Mucosa of rectum (tissue), 2 donors: Measurements from ENCODE around the gene KCNS3.
"Not testable (repeated sequence)": the region's sequence is repeated elsewhere in the genome, so short reads cannot be mapped to it uniquely, and the experiment has no call there.

Source experiments
- H3K27ac ChIP-seq, 2 donors: one replicate each; pipeline ENCODE4 v1.7.0; 2013; ENCODE audit warnings: inconsistent platforms in 2 of 2, low read depth in 2 of 2, low read length in 2 of 2
- H3K27me3 ChIP-seq, 2 donors: one replicate each; pipeline ENCODE4 v1.7.0; 2013; ENCODE audit warnings: low read length in 2 of 2; ENCODE audit not compliant: control insufficient read depth in 2 of 2, insufficient read depth in 2 of 2
- H3K36me3 ChIP-seq, 2 donors: one replicate each; pipeline ENCODE4 v1.7.0; 2013; ENCODE audit warnings: low read length in 2 of 2; ENCODE audit not compliant: control insufficient read depth in 2 of 2, insufficient read depth in 2 of 2
- H3K4me1 ChIP-seq, 2 donors: one replicate each; pipeline ENCODE4 v1.7.0; 2013; ENCODE audit warnings: low read length in 2 of 2, mild to moderate bottlenecking in 1 of 2; ENCODE audit not compliant: control insufficient read depth in 2 of 2, insufficient read depth in 2 of 2
- H3K4me3 ChIP-seq, 2 donors: one replicate each; pipeline ENCODE4 v1.7.0; 2013; ENCODE audit warnings: low read length in 2 of 2
- H3K9ac ChIP-seq, 2 donors: one replicate each; pipeline ENCODE4 v1.7.0; 2013; ENCODE audit warnings: low read length in 2 of 2, low read depth in 1 of 2, mild to moderate bottlenecking in 1 of 2
- H3K9me3 ChIP-seq, 2 donors: one replicate each; pipeline ENCODE4 v1.7.0; 2013; ENCODE audit warnings: low read length in 2 of 2; ENCODE audit not compliant: control insufficient read depth in 2 of 2
- donor health status: healthy.
- donor health status: Normal muscosa, but diverticular disease.

KCNS3 gene

GRCh38 chr2:17960925-17961324 is 82.5 kb downstream of the KCNS3 start:
- Histone ChIP-seq H3K9me3 (no peaks in the 10 kb centered on the region), H3K4me3 (no peak overlapping the region), H3K36me3 (no peaks in the 10 kb centered on the region), H3K9ac (no peak overlapping the region), H3K27me3 (no peaks in the 10 kb centered on the region), H3K27ac (no peak overlapping the region), H3K4me1 (no peaks in the 10 kb centered on the region)

GRCh38 chr2:17961789-17962188 is 83.3 kb downstream of the KCNS3 start:
- H3K9me3 ChIP-seq = no peaks in the 10 kb centered on the region
- H3K27ac ChIP-seq = no peak overlapping the region
- H3K4me1 ChIP-seq = no peaks in the 10 kb centered on the region
- no peak overlapping the region for H3K4me3 ChIP-seq
- no peaks in the 10 kb centered on the region for H3K27me3 ChIP-seq
- H3K36me3 ChIP-seq = no peaks in the 10 kb centered on the region
- H3K9ac ChIP-seq = no peak overlapping the region

- Histone ChIP-seq H3K27ac (no peak overlapping the region), H3K36me3 (no peaks in the 10 kb centered on the region), H3K4me3 (no peak overlapping the region), H3K9ac (no peak overlapping the region), H3K9me3 (no peaks in the 10 kb centered on the region), H3K27me3 (no peaks in the 10 kb centered on the region), H3K4me1 (no peaks in the 10 kb centered on the region)
Measured at GRCh38 chr2:17962876-17963275, 84.4 kb downstream of the KCNS3 start.

GRCh38 chr2:17963571-17963970 is 85.1 kb downstream of the KCNS3 start:
- H3K36me3 ChIP-seq, H3K9ac ChIP-seq, H3K27ac ChIP-seq, H3K9me3 ChIP-seq, H3K4me1 ChIP-seq, H3K4me3 ChIP-seq, H3K27me3 ChIP-seq: not testable (repeated sequence)

GRCh38 chr2:17965196-17965595 is 86.7 kb downstream of the KCNS3 start:
- H3K27me3 ChIP-seq = peaks cover 0 to 2% of the 10 kb centered on the region in 2 donors
- H3K9ac ChIP-seq = no peak overlapping the region
- no peaks in the 10 kb centered on the region for H3K36me3 ChIP-seq
- no peaks in the 10 kb centered on the region for H3K4me1 ChIP-seq
- no peaks in the 10 kb centered on the region for H3K9me3 ChIP-seq
- H3K4me3 ChIP-seq = no peak overlapping the region
- no peak overlapping the region for H3K27ac ChIP-seq

GRCh38 chr2:17966798-17967197 is 88.3 kb downstream of the KCNS3 start:
- H3K36me3 ChIP-seq = no peaks in the 10 kb centered on the region

GRCh38 chr2:17969661-17970060 is 91.2 kb downstream of the KCNS3 start:
- Histone ChIP-seq H3K4me3 (no peak overlapping the region), H3K9ac (no peak overlapping the region), H3K27me3 (peaks cover 0 to 2% of the 10 kb centered on the region in 2 donors), H3K4me1 (no peaks in the 10 kb centered on the region), H3K27ac (no peak overlapping the region), H3K36me3 (no peaks in the 10 kb centered on the region), H3K9me3 (no peaks in the 10 kb centered on the region)

More at GRCh38 chr2:17966798-17967197, 88.3 kb downstream of the KCNS3 start:
- Histone ChIP-seq H3K9ac (no peak overlapping the region), H3K9me3 (no peaks in the 10 kb centered on the region), H3K27me3 (peaks cover 0 to 2% of the 10 kb centered on the region in 2 donors), H3K4me3 (no peak overlapping the region), H3K4me1 (no peaks in the 10 kb centered on the region), H3K27ac (no peak overlapping the region)

GRCh38 chr2:17971531-17972125 is 93.2 kb downstream of the KCNS3 start:
- Histone ChIP-seq H3K27me3 (peaks cover 0 to 2% of the 10 kb centered on the region in 2 donors), H3K27ac (no peak overlapping the region)

GRCh38 chr2:17972991-17973390 is 94.5 kb downstream of the KCNS3 start:
- Histone ChIP-seq H3K9me3 (no peaks in the 10 kb centered on the region), H3K27me3 (peaks cover 0 to 2% of the 10 kb centered on the region in 2 donors), H3K4me1 (no peaks in the 10 kb centered on the region), H3K4me3 (no peak overlapping the region), H3K9ac (no peak overlapping the region), H3K27ac (no peak overlapping the region), H3K36me3 (no peaks in the 10 kb centered on the region)

More at GRCh38 chr2:17971531-17972125, 93.2 kb downstream of the KCNS3 start:
- Histone ChIP-seq H3K9ac (no peak overlapping the region), H3K4me1 (no peaks in the 10 kb centered on the region), H3K36me3 (no peaks in the 10 kb centered on the region), H3K4me3 (no peak overlapping the region), H3K9me3 (no peaks in the 10 kb centered on the region)

- Histone ChIP-seq H3K27ac (no peak overlapping the region), H3K4me1 (no peaks in the 10 kb centered on the region)
Measured at GRCh38 chr2:17975401-17975800, 96.9 kb downstream of the KCNS3 start.

More at GRCh38 chr2:17975401-17975800, 96.9 kb downstream of the KCNS3 start:
- Histone ChIP-seq H3K4me3 (no peak overlapping the region), H3K9me3 (no peaks in the 10 kb centered on the region), H3K9ac (no peak overlapping the region), H3K36me3 (no peaks in the 10 kb centered on the region), H3K27me3 (no peaks in the 10 kb centered on the region)
